Measurements from ENCODE around the gene SLC6A6. TPM values are rescaled to one million over a fixed set of nuclear protein-coding genes. Genes with fewer than 3 reads are reported as not detected.

Gene SLC6A6
- total and polyA plus RNA-seq, 2 experiments from 2014 or later: 4.6 to 10.6 TPM

GRCh38 chr3:14536055-14536815 is 133.8 kb downstream of the SLC6A6 start:
- Histone ChIP-seq H3K27me3 (replicated peaks; ENCODE audit: insufficient read depth) (peaks cover 18% of the 10 kb centered on the region), H3K27ac (no peak overlapping the region), H2AFZ (no peak overlapping the region), H3K79me2 (ENCODE audit: insufficient read depth) (no peaks in the 10 kb centered on the region), H4K20me1 (ENCODE audit: insufficient read depth) (no peaks in the 10 kb centered on the region), H3K4me2 (ENCODE audit: unreplicated experiment) (no peak overlapping the region), H3K9me2 (ENCODE audit: insufficient read depth) (no peaks in the 10 kb centered on the region), H3K9ac (no peak overlapping the region), H3K36me3 (ENCODE audit: low read depth) (no peaks in the 10 kb centered on the region), H3K4me3 (no peak overlapping the region), H3K4me1 (ENCODE audit: insufficient read depth) (no peaks in the 10 kb centered on the region), H3K9me3 (ENCODE audit: low read depth) (no peaks in the 10 kb centered on the region), H3F3A (ENCODE audit: insufficient read depth) (no peaks in the 10 kb centered on the region)
- DNase-seq: no peak
- in situ Hi-C loops (cut with MboI): no loop called here
- TF ChIP-seq EZH2phosphoT487 (IDR thresholded peaks at IDR 0.05; ENCODE audit: insufficient read depth, low read depth) (no peak), EZH2 (IDR thresholded peaks at IDR 0.05; ENCODE audit: insufficient read depth, poor library complexity, severe bottlenecking) (no peak)
- 86 to 89% methylated on average over 10 of the region's 10 CpGs for WGBS, 2 experiments (ENCODE audit: low coverage in 1 of 2, low lambda C conversion rate in 2 of 2, missing lambda C conversion rate in 2 of 2)

DNA sequence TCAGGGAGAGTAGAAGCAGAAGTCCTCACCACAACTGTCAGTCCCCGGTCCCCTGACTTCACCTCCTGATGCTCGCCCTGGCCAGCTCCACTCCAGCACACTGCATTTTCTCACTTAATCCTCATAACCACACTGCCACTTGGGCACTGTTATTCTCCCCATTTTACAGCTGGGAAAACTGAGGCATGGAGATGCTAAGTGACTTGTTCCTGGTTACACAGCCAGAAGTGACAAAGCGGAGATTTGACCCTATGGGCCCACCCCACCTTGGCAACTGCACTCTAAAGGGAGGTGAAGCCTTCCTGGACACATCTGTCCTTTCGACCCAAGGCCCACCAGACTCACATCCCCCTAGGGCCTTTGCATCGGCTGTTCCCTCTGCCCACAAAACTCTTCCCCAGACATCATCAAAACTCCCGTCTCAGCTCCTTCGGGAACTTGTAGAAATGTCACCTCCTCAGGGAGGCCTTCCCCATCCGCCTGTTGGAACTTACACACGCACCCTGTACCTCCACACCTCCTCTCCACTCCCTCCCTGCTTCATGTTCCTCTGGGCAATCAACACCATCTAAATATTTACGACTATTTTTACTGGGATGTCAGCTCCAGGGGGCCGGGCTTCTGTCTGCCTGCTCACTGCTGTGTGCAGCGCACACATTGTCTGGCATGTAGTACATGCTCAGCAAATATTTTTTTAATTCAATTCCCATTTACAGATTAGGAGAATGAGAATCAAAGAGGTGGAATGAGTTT is 134.6 kb downstream of the SLC6A6 start:
- H3F3A ChIP-seq (ENCODE audit: insufficient read depth): no peaks in the 10 kb centered on the region
- no peak overlapping the region for H3K4me3 ChIP-seq
- no peaks in the 10 kb centered on the region for H3K36me3 ChIP-seq (ENCODE audit: low read depth)
- H3K9ac ChIP-seq: no peak overlapping the region
- in situ Hi-C loops (cut with MboI): no loop called here
- H3K4me2 ChIP-seq (ENCODE audit: unreplicated experiment): no peak overlapping the region
- H3K9me2 ChIP-seq (ENCODE audit: insufficient read depth): no peaks in the 10 kb centered on the region
- H3K79me2 ChIP-seq (ENCODE audit: insufficient read depth): no peaks in the 10 kb centered on the region
- 81 to 83% methylated on average over 11 to 12 of the region's 12 CpGs for WGBS, 2 experiments (ENCODE audit: low coverage in 1 of 2, low lambda C conversion rate in 2 of 2, missing lambda C conversion rate in 2 of 2)
- no peaks in the 10 kb centered on the region for H3K9me3 ChIP-seq (ENCODE audit: low read depth)
- no peak for TF ChIP-seq EZH2phosphoT487 (IDR thresholded peaks at IDR 0.05; ENCODE audit: insufficient read depth, low read depth)
- H4K20me1 ChIP-seq (ENCODE audit: insufficient read depth): no peaks in the 10 kb centered on the region
- no peak for DNase-seq
- no peaks in the 10 kb centered on the region for H3K4me1 ChIP-seq (ENCODE audit: insufficient read depth)
- peaks cover 18% of the 10 kb centered on the region for H3K27me3 ChIP-seq (replicated peaks; ENCODE audit: insufficient read depth)
- no peak overlapping the region for H3K27ac ChIP-seq
- no peak overlapping the region for H2AFZ ChIP-seq

- DNase-seq: peak; percentile 19
- no peak for TF ChIP-seq EZH2phosphoT487 (IDR thresholded peaks at IDR 0.05; ENCODE audit: insufficient read depth, low read depth)
- no peak for TF ChIP-seq EZH2 (IDR thresholded peaks at IDR 0.05; ENCODE audit: insufficient read depth, poor library complexity, severe bottlenecking)
- H3K79me2 ChIP-seq (ENCODE audit: insufficient read depth): no peaks in the 10 kb centered on the region
- H3K4me2 ChIP-seq (ENCODE audit: unreplicated experiment): no peak overlapping the region
- H4K20me1 ChIP-seq (ENCODE audit: insufficient read depth): no peaks in the 10 kb centered on the region
- H2AFZ ChIP-seq: no peak overlapping the region
- no peaks in the 10 kb centered on the region for H3F3A ChIP-seq (ENCODE audit: insufficient read depth)
- no peak overlapping the region for H3K27ac ChIP-seq
- H3K4me3 ChIP-seq: no peak overlapping the region
- in situ Hi-C loops (cut with MboI): no loop called here
- WGBS, 2 experiments (ENCODE audit: low coverage in 1 of 2, low lambda C conversion rate in 2 of 2, missing lambda C conversion rate in 2 of 2): 87 to 93% methylated on average over 10 of the region's 10 CpGs
- no peaks in the 10 kb centered on the region for H3K36me3 ChIP-seq (ENCODE audit: low read depth)
- no peak overlapping the region for H3K9ac ChIP-seq
- no peaks in the 10 kb centered on the region for H3K9me3 ChIP-seq (ENCODE audit: low read depth)
- H3K27me3 ChIP-seq (replicated peaks; ENCODE audit: insufficient read depth): peaks cover 24% of the 10 kb centered on the region
- H3K4me1 ChIP-seq (ENCODE audit: insufficient read depth): no peaks in the 10 kb centered on the region
- H3K9me2 ChIP-seq (ENCODE audit: insufficient read depth): no peaks in the 10 kb centered on the region
Measured at GRCh38 chr3:14537590-14538450, 135.4 kb downstream of the SLC6A6 start.

GRCh38 chr3:14538451-14539088 is 136.2 kb downstream of the SLC6A6 start:
- Histone ChIP-seq H3K9ac (no peak overlapping the region), H3K27me3 (replicated peaks; ENCODE audit: insufficient read depth) (peaks cover 27% of the 10 kb centered on the region), H3K4me3 (no peak overlapping the region), H3F3A (ENCODE audit: insufficient read depth) (no peaks in the 10 kb centered on the region), H3K79me2 (ENCODE audit: insufficient read depth) (no peaks in the 10 kb centered on the region), H4K20me1 (ENCODE audit: insufficient read depth) (no peaks in the 10 kb centered on the region), H3K4me2 (ENCODE audit: unreplicated experiment) (no peak overlapping the region), H3K27ac (no peak overlapping the region), H2AFZ (no peak overlapping the region), H3K36me3 (ENCODE audit: low read depth) (no peaks in the 10 kb centered on the region), H3K9me2 (ENCODE audit: insufficient read depth) (no peaks in the 10 kb centered on the region), H3K9me3 (ENCODE audit: low read depth) (no peaks in the 10 kb centered on the region), H3K4me1 (ENCODE audit: insufficient read depth) (no peaks in the 10 kb centered on the region)
- no peak for DNase-seq
- WGBS, 2 experiments (ENCODE audit: low coverage in 1 of 2, low lambda C conversion rate in 2 of 2, missing lambda C conversion rate in 2 of 2): 54 to 57% methylated on average over 3 of the region's 3 CpGs
- in situ Hi-C loops (cut with MboI): no loop called here
- TF ChIP-seq EZH2phosphoT487 (IDR thresholded peaks at IDR 0.05; ENCODE audit: insufficient read depth, low read depth) (no peak), EZH2 (IDR thresholded peaks at IDR 0.05; ENCODE audit: insufficient read depth, poor library complexity, severe bottlenecking) (no peak)

Small RNA genes within 50 kb of the gene (small RNA-seq; reads per million reads assigned to genes)
- gene RNA5SP124 (ENCODE audit: low read depth, low replicate concordance): not detected
- gene RNU6-905P (ENCODE audit: low read depth, low replicate concordance): not detected

Other genes starting within 250 kb of the SLC6A6 start
- gene XPC, start 224.0 kb upstream of the SLC6A6 start, total RNA-seq (2014; rRNA removed; shearing (Covaris generic)): 62.1 and 76.4 TPM in 2 replicates
- 42.4 and 44.1 TPM in 2 replicates for gene XPC, start 224.0 kb upstream of the SLC6A6 start, polyA plus RNA-seq (2016; fragmentation: Nextera tagmentation; extraction: Ambion mirVana)
- gene LSM3, start 223.8 kb upstream of the SLC6A6 start, total RNA-seq (2014; rRNA removed; shearing (Covaris generic)): 9.4 and 10.4 TPM in 2 replicates
- gene LSM3, start 223.8 kb upstream of the SLC6A6 start, polyA plus RNA-seq (2016; fragmentation: Nextera tagmentation; extraction: Ambion mirVana): 32.3 and 32.4 TPM in 2 replicates
- 0.11 TPM in 1 of 2 replicates, not detected in the other for gene GRIP2, start 137.7 kb downstream of the SLC6A6 start, total RNA-seq (2014; rRNA removed; shearing (Covaris generic))
- 0.14 TPM in 1 of 2 replicates, not detected in the other for gene GRIP2, start 137.7 kb downstream of the SLC6A6 start, polyA plus RNA-seq (2016; fragmentation: Nextera tagmentation; extraction: Ambion mirVana)
- gene CCDC174, start 249.2 kb downstream of the SLC6A6 start, total RNA-seq (2014; rRNA removed; shearing (Covaris generic)): 8.4 and 13.0 TPM in 2 replicates
- 21.9 and 22.1 TPM in 2 replicates for gene CCDC174, start 249.2 kb downstream of the SLC6A6 start, polyA plus RNA-seq (2016; fragmentation: Nextera tagmentation; extraction: Ambion mirVana)